Cardiac fibroblast (primary cell): ENCODE data around the gene STIM1.

Experiments
- DNase-seq, 2 donors: peaks; one replicate each; pipeline versions ENCODE4 v3.0.0 to v3.0.0-alpha.2; 2010; ENCODE audit warnings: low read depth in 2 of 2
- H3K4me3 ChIP-seq, 2 donors: replicated peaks in 1 of 2; 1 replicate in 1 of 2; 2 replicates in 1 of 2; pipeline ENCODE4 v1.5.1; 2011; ENCODE audit warnings: low read depth in 2 of 2, low read length in 2 of 2, mild to moderate bottlenecking in 2 of 2, moderate library complexity in 1 of 2
- TF ChIP-seq, protein P1 (sequence below): IDR thresholded peaks from one replicate; pipeline ENCODE4 v1.5.1; 2011; ENCODE audit warnings: low read depth, mild to moderate bottlenecking, low read length, inconsistent platforms

The STIM1 gene

GRCh38 chr11:3942160-3942955 is 86.9 kb downstream of the STIM1 start:
- DNase-seq = no peak
- TF ChIP-seq, protein P1, sequence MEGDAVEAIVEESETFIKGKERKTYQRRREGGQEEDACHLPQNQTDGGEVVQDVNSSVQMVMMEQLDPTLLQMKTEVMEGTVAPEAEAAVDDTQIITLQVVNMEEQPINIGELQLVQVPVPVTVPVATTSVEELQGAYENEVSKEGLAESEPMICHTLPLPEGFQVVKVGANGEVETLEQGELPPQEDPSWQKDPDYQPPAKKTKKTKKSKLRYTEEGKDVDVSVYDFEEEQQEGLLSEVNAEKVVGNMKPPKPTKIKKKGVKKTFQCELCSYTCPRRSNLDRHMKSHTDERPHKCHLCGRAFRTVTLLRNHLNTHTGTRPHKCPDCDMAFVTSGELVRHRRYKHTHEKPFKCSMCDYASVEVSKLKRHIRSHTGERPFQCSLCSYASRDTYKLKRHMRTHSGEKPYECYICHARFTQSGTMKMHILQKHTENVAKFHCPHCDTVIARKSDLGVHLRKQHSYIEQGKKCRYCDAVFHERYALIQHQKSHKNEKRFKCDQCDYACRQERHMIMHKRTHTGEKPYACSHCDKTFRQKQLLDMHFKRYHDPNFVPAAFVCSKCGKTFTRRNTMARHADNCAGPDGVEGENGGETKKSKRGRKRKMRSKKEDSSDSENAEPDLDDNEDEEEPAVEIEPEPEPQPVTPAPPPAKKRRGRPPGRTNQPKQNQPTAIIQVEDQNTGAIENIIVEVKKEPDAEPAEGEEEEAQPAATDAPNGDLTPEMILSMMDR = no peak
- no peak overlapping the region for H3K4me3 ChIP-seq

DNA sequence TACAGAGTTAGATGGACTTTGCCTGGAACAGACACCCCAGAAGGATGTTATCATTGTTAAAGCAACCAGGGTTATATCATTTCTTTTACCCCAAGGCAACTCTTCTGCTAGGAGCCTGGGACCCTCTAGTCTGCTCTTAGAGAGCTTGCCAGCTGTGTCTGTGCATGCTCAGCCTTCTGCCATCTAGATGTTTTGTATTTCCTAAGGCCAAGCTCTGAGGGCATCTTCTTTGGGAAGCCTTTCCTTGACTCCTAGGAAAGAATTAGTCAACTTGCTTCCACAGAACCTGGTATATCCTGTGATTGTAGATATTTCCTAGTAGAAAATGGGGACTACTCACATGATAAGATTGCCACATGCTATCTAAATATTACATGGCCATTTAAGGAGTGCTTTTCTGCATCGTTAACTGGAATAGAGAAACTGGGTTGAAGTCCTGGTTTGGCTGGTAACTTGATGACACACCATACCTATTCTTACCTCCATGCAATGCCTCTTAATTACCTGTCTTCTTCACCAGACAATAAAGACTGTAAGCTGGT is 87.6 kb downstream of the STIM1 start:
- TF ChIP-seq, protein P1 = no peak
- H3K4me3 ChIP-seq = no peak overlapping the region
- peak; percentile 49 to 61 for DNase-seq

DNA sequence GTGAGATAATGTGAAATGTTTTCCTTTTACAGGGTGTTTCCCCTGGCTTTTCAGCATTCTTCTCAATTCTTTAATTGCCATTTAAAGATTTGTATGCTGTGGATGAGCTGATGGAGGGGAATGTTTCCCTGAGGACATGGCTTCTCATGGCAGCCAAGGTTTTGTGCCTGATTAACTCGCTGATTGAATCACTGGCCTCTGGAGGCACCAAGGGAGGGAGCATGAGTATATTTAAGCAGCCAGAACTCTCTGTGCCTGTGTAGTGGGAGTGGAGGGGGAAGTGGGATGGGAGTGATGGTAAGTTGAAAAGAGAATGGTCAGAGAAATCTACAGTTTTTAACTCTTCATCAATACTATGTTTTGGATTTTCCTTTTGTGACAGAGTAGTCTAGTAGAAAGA is 88.7 kb downstream of the STIM1 start:
- peak; percentile 43 to 67 for DNase-seq
- no peak overlapping the region for H3K4me3 ChIP-seq
- TF ChIP-seq, protein P1 = no peak

DNA sequence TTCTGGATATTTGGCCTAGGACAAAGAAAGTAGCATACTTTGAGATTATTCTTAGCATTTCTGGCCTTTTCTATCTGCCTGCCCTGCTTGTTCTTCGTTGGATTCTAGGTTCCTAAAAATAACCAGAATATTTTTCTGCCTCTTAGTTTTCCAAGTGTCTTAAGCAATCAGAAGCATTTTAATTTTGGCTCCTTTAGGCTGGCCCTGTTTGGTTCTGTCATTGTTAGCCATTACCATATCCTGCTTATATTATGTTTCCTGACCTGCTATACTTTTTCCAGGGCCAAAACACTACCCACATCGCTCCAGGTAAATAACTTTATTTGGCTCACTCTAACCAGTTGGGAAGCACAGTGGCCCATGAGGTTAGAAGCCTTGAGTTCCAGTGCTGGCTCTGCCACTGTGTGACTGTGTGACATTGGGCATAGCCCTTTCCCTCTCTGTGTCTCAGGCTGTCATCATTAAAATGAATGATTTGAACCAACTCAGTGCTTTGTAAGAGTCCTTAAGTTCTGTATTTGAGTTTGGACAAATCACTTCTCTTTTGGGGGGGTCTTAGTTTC is 91.1 kb downstream of the STIM1 start:
- no peak for DNase-seq
- no peak overlapping the region for H3K4me3 ChIP-seq
- TF ChIP-seq, protein P1 = no peak

DNA sequence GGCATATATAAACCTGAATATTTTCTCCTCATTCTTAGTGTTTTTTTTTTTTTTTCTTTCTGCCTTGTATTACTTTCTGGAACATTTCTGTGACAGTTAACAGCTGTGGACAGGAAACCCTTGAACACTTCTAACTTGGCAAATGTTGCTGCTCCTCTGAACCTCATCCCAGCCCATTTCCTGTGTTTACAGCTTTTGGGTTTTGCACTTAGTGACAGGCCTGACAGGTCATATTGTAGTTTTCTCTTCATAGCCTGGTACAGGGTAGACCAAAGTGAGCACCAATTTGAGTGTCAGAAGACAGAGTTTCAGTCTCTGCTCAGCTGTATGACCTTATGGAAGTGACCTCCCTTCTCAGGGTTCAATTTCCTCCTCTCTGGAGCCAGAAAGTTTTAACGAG is 91.6 kb downstream of the STIM1 start:
- no peak overlapping the region for H3K4me3 ChIP-seq
- DNase-seq = peak; percentile 58 to 91
- TF ChIP-seq, protein P1 = no peak

- DNase-seq = no peak
Measured at GRCh38 chr11:3949125-3949524, 93.7 kb downstream of the STIM1 start.

More at GRCh38 chr11:3949125-3949524, 93.7 kb downstream of the STIM1 start:
- no peak overlapping the region for H3K4me3 ChIP-seq
- TF ChIP-seq, protein P1 = no peak
